ENCODE results near the gene ANO9.

The ANO9 gene

GRCh38 chr11:368414-369335 lies 73.1 kb downstream of the ANO9 start:
- H3K4me3 ChIP-seq (ENCODE audit: low read depth, low read length): no peak overlapping the region
- no peak for TF ChIP-seq CTCF (IDR thresholded peaks at IDR 0.05; ENCODE audit: low read depth, low read length)

- TF ChIP-seq CTCF (IDR thresholded peaks at IDR 0.05; ENCODE audit: low read depth, low read length): no peak
- no peak overlapping the region for H3K4me3 ChIP-seq (ENCODE audit: low read depth, low read length)
Observed at GRCh38 chr11:367956-368413, 73.8 kb downstream of the ANO9 start.

All from WI38 (cell line).